GM18505 (cell line): ENCODE data around the gene DNAI4.
"Not testable (repeated sequence)": the region's sequence is repeated elsewhere in the genome, so short reads cannot be mapped to it uniquely, and the experiment has no call there.

Experiments
- ATAC-seq: cut with Tn5 transposase; IDR thresholded peaks from one replicate; pipeline ENCODE4 v1.9.1; 2021; ENCODE audit not compliant: unreplicated experiment
- POLR2A ChIP-seq: IDR thresholded peaks from 4 replicates; pipeline ENCODE4 v1.6.1; 2011; ENCODE audit warnings: borderline replicate concordance; ENCODE audit not compliant: insufficient read depth, insufficient read length; ENCODE audit errors: extremely low read depth

Gene DNAI4

GRCh38 chr1:66924756-66925557, at the start of gene DNAI4, which contains the start of gene MIER1:
Gene DNAI4, minus strand, starts transcription at chr1:66924856. Its CDS starts 25 bp downstream, at chr1:66924831.
Gene MIER1, plus strand, starts transcription at chr1:66924990. Its CDS starts 39 bp downstream, at chr1:66925029.
- peak; percentile 95 for TF ChIP-seq POLR2A
- ATAC-seq: peak; percentile 95

- TF ChIP-seq POLR2A: no peak
- no peak for ATAC-seq
Measured at GRCh38 chr1:66968574-66968973, 43.9 kb upstream of the DNAI4 start.

- ATAC-seq: not testable (repeated sequence)
Measured at GRCh38 chr1:66966188-66966873, 41.7 kb upstream of the DNAI4 start.

- no peak for TF ChIP-seq POLR2A
- ATAC-seq: no peak
Measured at GRCh38 chr1:66957938-66958337, 33.3 kb upstream of the DNAI4 start.

GRCh38 chr1:66954208-66954607, 29.6 kb upstream of the DNAI4 start:
- ATAC-seq: peak; percentile 60
- TF ChIP-seq POLR2A: no peak

GRCh38 chr1:66951513-66951912, 26.9 kb upstream of the DNAI4 start:
- no peak for TF ChIP-seq POLR2A
- ATAC-seq: no peak

- TF ChIP-seq POLR2A: no peak
Measured at GRCh38 chr1:66947267-66947666, 22.6 kb upstream of the DNAI4 start.

GRCh38 chr1:66945316-66945715, 20.7 kb upstream of the DNAI4 start:
- no peak for TF ChIP-seq POLR2A
- no peak for ATAC-seq

More at GRCh38 chr1:66947267-66947666, 22.6 kb upstream of the DNAI4 start:
- no peak for ATAC-seq

- no peak for TF ChIP-seq POLR2A
- no peak for ATAC-seq
Measured at GRCh38 chr1:66944330-66945274, 19.9 kb upstream of the DNAI4 start.

- TF ChIP-seq POLR2A: no peak
- no peak for ATAC-seq
Measured at GRCh38 chr1:66943361-66943969, 18.8 kb upstream of the DNAI4 start.

GRCh38 chr1:66940981-66941380, 16.3 kb upstream of the DNAI4 start:
- no peak for ATAC-seq
- no peak for TF ChIP-seq POLR2A

GRCh38 chr1:66938613-66939012, 14.0 kb upstream of the DNAI4 start:
- TF ChIP-seq POLR2A: no peak
- ATAC-seq: no peak
